WI38 (cell line): ENCODE measurements around the gene GPR161.
A peak's percentile ranks its signal among the peaks of the same experiment; 100 is the strongest.

Experiments
- H3K4me3 ChIP-seq: 2 replicates; pipeline ENCODE4 v1.5.1; 2011; ENCODE audit warnings: low read depth, mild to moderate bottlenecking, control low read depth, low read length
- TF ChIP-seq, protein P1 (sequence below): IDR thresholded peaks from 2 replicates; pipeline ENCODE4 v1.5.1; 2012; ENCODE audit warnings: low read depth, mild to moderate bottlenecking, control low read depth, low read length

The GPR161 gene

DNA sequence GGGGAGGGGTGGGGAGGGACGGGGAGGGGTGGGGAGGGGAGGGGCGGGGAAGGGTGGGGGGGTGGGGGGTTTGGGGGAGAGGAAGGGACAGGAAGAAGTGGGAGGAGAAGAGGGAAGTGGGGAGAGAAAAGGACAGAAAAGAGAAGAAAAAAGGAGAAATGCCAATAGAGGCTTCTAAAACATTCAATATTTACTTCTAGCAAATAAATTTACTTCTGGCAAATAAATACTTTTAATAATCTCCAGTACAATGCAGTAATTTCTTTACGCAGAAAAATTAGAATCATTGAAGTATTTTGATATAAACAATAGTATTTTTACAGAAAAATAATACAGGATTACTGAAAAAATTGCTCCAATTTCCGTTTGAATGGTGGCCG is 9.4 kb upstream of the GPR161 start:
- TF ChIP-seq, protein P1, sequence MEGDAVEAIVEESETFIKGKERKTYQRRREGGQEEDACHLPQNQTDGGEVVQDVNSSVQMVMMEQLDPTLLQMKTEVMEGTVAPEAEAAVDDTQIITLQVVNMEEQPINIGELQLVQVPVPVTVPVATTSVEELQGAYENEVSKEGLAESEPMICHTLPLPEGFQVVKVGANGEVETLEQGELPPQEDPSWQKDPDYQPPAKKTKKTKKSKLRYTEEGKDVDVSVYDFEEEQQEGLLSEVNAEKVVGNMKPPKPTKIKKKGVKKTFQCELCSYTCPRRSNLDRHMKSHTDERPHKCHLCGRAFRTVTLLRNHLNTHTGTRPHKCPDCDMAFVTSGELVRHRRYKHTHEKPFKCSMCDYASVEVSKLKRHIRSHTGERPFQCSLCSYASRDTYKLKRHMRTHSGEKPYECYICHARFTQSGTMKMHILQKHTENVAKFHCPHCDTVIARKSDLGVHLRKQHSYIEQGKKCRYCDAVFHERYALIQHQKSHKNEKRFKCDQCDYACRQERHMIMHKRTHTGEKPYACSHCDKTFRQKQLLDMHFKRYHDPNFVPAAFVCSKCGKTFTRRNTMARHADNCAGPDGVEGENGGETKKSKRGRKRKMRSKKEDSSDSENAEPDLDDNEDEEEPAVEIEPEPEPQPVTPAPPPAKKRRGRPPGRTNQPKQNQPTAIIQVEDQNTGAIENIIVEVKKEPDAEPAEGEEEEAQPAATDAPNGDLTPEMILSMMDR, result no peak
- H3K4me3 ChIP-seq, result no peak overlapping the region

DNA sequence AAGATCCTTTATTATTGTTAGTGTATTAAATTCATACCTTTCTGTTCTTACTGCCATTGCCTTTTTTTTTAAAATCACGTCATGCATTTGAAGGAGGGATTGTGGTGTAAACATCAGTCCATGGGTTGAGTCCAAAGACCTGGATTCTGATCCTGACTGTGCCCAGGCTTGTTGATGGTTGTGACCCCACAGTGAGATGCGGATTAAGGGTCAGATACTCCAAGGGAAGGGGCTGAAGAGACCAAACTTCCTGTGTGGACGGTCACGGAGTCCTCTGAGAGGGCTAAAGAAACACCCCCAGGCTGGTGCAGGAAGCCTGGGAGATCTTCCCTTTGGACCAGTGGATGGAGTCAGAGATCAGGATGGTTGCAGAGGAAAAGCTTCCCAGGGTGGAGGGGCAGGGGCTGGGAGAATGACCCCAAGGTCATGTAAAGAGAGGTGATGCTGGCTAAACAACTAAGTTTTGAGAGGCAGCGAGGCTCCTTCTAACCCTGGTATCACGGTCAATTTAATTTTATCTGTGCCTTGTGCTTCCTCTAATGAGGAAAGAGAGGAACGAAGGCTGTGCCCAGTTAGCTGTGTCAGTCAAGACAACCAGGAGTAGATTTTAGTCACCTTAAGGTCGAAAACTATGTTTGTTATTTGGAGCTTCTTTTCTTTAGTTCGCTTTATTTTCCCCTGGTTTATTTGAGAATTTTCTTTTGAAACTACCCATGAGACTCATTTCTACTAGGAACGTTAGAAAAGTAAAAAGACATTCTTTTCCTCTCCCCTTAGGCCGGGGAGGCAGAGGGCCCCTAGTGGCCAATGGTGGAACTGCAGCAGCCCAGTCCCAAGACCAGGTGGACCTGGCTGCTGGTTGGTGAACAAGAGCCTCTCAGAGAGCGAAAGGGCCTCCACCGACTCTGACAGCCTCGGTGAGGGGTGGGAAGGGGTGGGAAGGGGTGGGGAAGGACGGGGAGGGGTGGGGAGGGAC is 8.7 kb upstream of the GPR161 start:
- no peak overlapping the region for H3K4me3 ChIP-seq
- TF ChIP-seq, protein P1, result peak; percentile 100

DNA sequence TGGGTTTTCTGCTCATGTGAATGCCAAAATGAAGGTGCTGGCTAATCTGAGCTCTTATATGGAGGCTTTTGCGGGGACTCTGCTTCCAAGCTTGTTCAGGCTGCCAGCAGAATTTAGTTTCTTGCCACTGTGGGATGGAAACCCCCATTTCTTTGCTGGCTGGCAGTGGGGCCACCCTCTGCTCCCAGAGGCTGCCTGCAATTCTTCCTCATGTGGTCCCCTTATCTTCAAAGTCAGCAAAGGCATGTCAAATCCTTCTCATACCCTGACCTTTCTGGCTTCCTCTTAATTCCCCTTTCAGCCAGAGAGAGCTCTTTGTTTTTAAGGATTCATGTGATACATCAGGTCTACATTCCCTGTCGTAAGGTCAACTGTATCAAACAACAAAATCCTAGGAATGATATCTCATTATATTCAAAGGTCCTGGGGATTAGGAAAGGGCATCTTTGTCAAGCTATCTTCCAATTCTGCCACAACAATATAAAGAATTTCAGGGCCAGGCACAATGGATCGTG is 5.2 kb upstream of the GPR161 start:
- no peak overlapping the region for H3K4me3 ChIP-seq
- TF ChIP-seq, protein P1, result no peak

GRCh38 chr1:168139070-168139469 is 2.3 kb upstream of the GPR161 start:
- TF ChIP-seq, protein P1, result no peak
- no peak overlapping the region for H3K4me3 ChIP-seq

- TF ChIP-seq, protein P1, result no peak
- no peak overlapping the region for H3K4me3 ChIP-seq
Observed at GRCh38 chr1:168138134-168138533, 1.4 kb upstream of the GPR161 start.

GRCh38 chr1:168137515-168137821 is 738 bp upstream of the GPR161 start:
- peak overlapping the region; percentile 68 for H3K4me3 ChIP-seq
- TF ChIP-seq, protein P1, result no peak
